Measurements from ENCODE around the gene NAP1L4. TPM values are rescaled to one million over a fixed set of nuclear protein-coding genes. Genes with fewer than 3 reads are reported as not detected.

Gene NAP1L4
- total and polyA plus RNA-seq, 2 of the 4 experiments (the other 2 are of a cell fraction), result 71.5 to 80.7 TPM

- WGBS, 2 experiments (ENCODE audit: extremely low coverage in 2 of 2, insufficient read length in 1 of 2), result 63% methylated on average over 5 of the region's 6 CpGs; no CpG with 5 or more reads in 1 of the 2 experiments
- no peaks in the 10 kb centered on the region for H3K9me3 ChIP-seq (ENCODE audit: control insufficient read depth, insufficient read depth, low read length)
Observed at GRCh38 chr11:2952290-2952689, 39.8 kb downstream of the NAP1L4 start.

More at GRCh38 chr11:2952290-2952689, 39.8 kb downstream of the NAP1L4 start:
- H4K91ac ChIP-seq (ENCODE audit: insufficient read depth, low read depth, low read length), result peak overlapping the region; percentile 43; the same call in 1 of the 2 replicates
- peak overlapping the region; percentile 60 for H3K27ac ChIP-seq (ENCODE audit: insufficient read depth, low read length)
- dilution Hi-C loops (cut with HindIII; ENCODE audit: low sequenced_read_pairs, unreplicated experiment) (no loop called here), intact Hi-C loops (cut with micrococcal nuclease) (no loop called here), in situ Hi-C loops (cut with MboI; ENCODE audit: low sequenced_read_pairs) (no loop called here)
- no peak overlapping the region for H2AK9ac ChIP-seq (replicated peaks; ENCODE audit: low read depth, low read length, poor library complexity)
- POLR2A ChIA-PET (ENCODE audit: unreplicated experiment), result no interaction called here
- no peak overlapping the region for H3K4me2 ChIP-seq (ENCODE audit: low read depth, low read length)
- peaks cover 64% of the 10 kb centered on the region for H3K36me3 ChIP-seq (ENCODE audit: control insufficient read depth, insufficient read depth, low read length)
- peak overlapping the region in 1 of 2 experiments; percentile 50; a peak in 3 of 4 replicates for H4K8ac ChIP-seq (ENCODE audit: low read depth in 2 of 2, low read length in 2 of 2)
- TF ChIP-seq RCOR1 (IDR thresholded peaks at IDR 0.05; ENCODE audit: insufficient replicate concordance, low read length) (no peak), POLR2A (IDR thresholded peaks at IDR 0.05; ENCODE audit: low read depth, low read length) (no peak), MAFK (IDR thresholded peaks at IDR 0.05; ENCODE audit: low read depth, low read length) (no peak)
- H2BK120ac ChIP-seq (ENCODE audit: low read depth, low read length), result peak overlapping the region; percentile 93
- peak overlapping the region; percentile 68; the same call in 1 of the 2 replicates for H2AK5ac ChIP-seq (ENCODE audit: low read depth, low read length)
- DNase-seq, result no peak
- H3K4me1 ChIP-seq (ENCODE audit: control insufficient read depth, insufficient read depth, low read length), result peaks cover 25% of the 10 kb centered on the region
- peak overlapping the region; percentile 39; the same call in 1 of the 2 replicates for H3K23ac ChIP-seq (ENCODE audit: low read depth, low read length)
- peak overlapping the region; percentile 55 for H3K4ac ChIP-seq (ENCODE audit: low read depth, low read length)
- H4K5ac ChIP-seq (ENCODE audit: low read depth, low read length), result no peak overlapping the region
- no peaks in the 10 kb centered on the region for H3K27me3 ChIP-seq (ENCODE audit: control insufficient read depth, insufficient read depth, low read length)
- peak overlapping the region; percentile 43 for H2BK20ac ChIP-seq (ENCODE audit: low read depth, low read length)
- no peak overlapping the region for H3K18ac ChIP-seq (ENCODE audit: low read depth, low read length)
- CTCF ChIA-PET, result no interaction called here
- no peak overlapping the region for H2AFZ ChIP-seq (replicated peaks; ENCODE audit: low read length, poor library complexity)
- H3K9me1 ChIP-seq (ENCODE audit: insufficient read depth, low read length), result peaks cover 21% of the 10 kb centered on the region
- H2BK15ac ChIP-seq (ENCODE audit: low read depth, low read length), result peak overlapping the region; percentile 0; the same call in 1 of the 3 replicates
- H3K4me3 ChIP-seq (ENCODE audit: insufficient read depth, low read depth, low read length), result no peak overlapping the region
- H3K14ac ChIP-seq (replicated peaks; ENCODE audit: low read depth, low read length), result peak overlapping the region; percentile 70
- no peak for ATAC-seq (ENCODE audit: low read depth)
- H3K9ac ChIP-seq (ENCODE audit: low read depth, low read length), result no peak overlapping the region
- peaks cover 34 to 71% of the 10 kb centered on the region in 2 experiments for H3K79me1 ChIP-seq (ENCODE audit: low read depth in 1 of 2, low read length in 2 of 2)
- H3K56ac ChIP-seq (ENCODE audit: extremely low read depth, insufficient read depth, low read length), result no peak overlapping the region
- 0 out of 2 replicates have a peak, but pooled peaks cover 3% of the 10 kb centered on the region for H4K20me1 ChIP-seq (ENCODE audit: insufficient read depth, low read length)
- no TSS peak for BruUV-seq (replicated peaks)
- H2BK5ac ChIP-seq (ENCODE audit: low read depth, low read length, poor library complexity, severe bottlenecking), result peak overlapping the region; percentile 93

Data from IMR-90 (cell line).